ENCODE measurements around the gene SLC1A4. TPM values are rescaled to one million over a fixed set of nuclear protein-coding genes. Genes with fewer than 3 reads are reported as not detected.
"Not testable (repeated sequence)": the region's sequence is repeated elsewhere in the genome, so short reads cannot be mapped to it uniquely, and the experiment has no call there.

SLC1A4 gene
- total RNA-seq, 1 experiment from 2014 or later: 12.9 TPM

GRCh38 chr2:64960819-64961218, 28.4 kb upstream of the SLC1A4 start:
- Histone ChIP-seq H3K27me3 (ENCODE audit: control insufficient read depth, insufficient read depth, low read length) (no peaks in the 10 kb centered on the region), H3K9me3 (ENCODE audit: control insufficient read depth, insufficient read depth, low read depth, low read length) (no peaks in the 10 kb centered on the region), H3K4me3 (ENCODE audit: low read depth in 2 of 2, low read length in 2 of 2) (no peak overlapping the region), H3K36me3 (ENCODE audit: control insufficient read depth, insufficient read depth, low read length) (no peaks in the 10 kb centered on the region), H3K4me1 (ENCODE audit: control insufficient read depth, insufficient read depth, low read length) (no peaks in the 10 kb centered on the region), H3K27ac (ENCODE audit: low read length) (no peak overlapping the region)
- CTCF ChIA-PET: interaction anchor here (0.6 kb wide), 1 partner anchor 633 kb away, joined by 3 read pairs; no protein-coding TSS in a partner anchor
- no peak for DNase-seq (ENCODE audit: low read depth, low spot score)
- no TSS peak for BruUV-seq (replicated peaks)
- TF ChIP-seq CTCF (IDR thresholded peaks at IDR 0.05): no peak
- no peak for TF ChIP-seq SIN3A (IDR thresholded peaks at IDR 0.05; ENCODE audit: borderline replicate concordance, insufficient read depth, low read depth, low read length)
- TF ChIP-seq TCF7L2 (IDR thresholded peaks at IDR 0.05; ENCODE audit: low read depth, low read length): no peak
- in situ Hi-C loops (cut with HindIII; ENCODE audit: low pct_unique_long_range_greater_than_20kb, low sequenced_read_pairs): no loop called here
- intact Hi-C loops (cut with micrococcal nuclease; ENCODE audit: unreplicated experiment): no loop called here
- POLR2A ChIA-PET: no interaction called here
- ATAC-seq: no peak

GRCh38 chr2:64963138-64963537, 26.1 kb upstream of the SLC1A4 start:
- intact Hi-C loops (cut with micrococcal nuclease; ENCODE audit: unreplicated experiment); DNase-seq (ENCODE audit: low read depth, low spot score); H3K4me3 ChIP-seq (ENCODE audit: low read depth in 2 of 2, low read length in 2 of 2); H3K27me3 ChIP-seq (ENCODE audit: control insufficient read depth, insufficient read depth, low read length); in situ Hi-C loops (cut with HindIII; ENCODE audit: low pct_unique_long_range_greater_than_20kb, low sequenced_read_pairs); CTCF ChIA-PET; POLR2A ChIA-PET; BruUV-seq (replicated peaks); ATAC-seq; H3K4me1 ChIP-seq (ENCODE audit: control insufficient read depth, insufficient read depth, low read length); H3K36me3 ChIP-seq (ENCODE audit: control insufficient read depth, insufficient read depth, low read length); H3K9me3 ChIP-seq (ENCODE audit: control insufficient read depth, insufficient read depth, low read depth, low read length); H3K27ac ChIP-seq (ENCODE audit: low read length): not testable (repeated sequence)

GRCh38 chr2:64963719-64964118, 25.5 kb upstream of the SLC1A4 start:
- BruUV-seq (replicated peaks): no TSS peak
- Histone ChIP-seq H3K36me3 (ENCODE audit: control insufficient read depth, insufficient read depth, low read length) (no peaks in the 10 kb centered on the region), H3K4me3 (ENCODE audit: low read depth in 2 of 2, low read length in 2 of 2) (no peak overlapping the region), H3K27me3 (ENCODE audit: control insufficient read depth, insufficient read depth, low read length) (0 out of 2 replicates have a peak, but pooled peaks cover 3% of the 10 kb centered on the region), H3K4me1 (ENCODE audit: control insufficient read depth, insufficient read depth, low read length) (no peaks in the 10 kb centered on the region), H3K27ac (ENCODE audit: low read length) (no peak overlapping the region), H3K9me3 (ENCODE audit: control insufficient read depth, insufficient read depth, low read depth, low read length) (no peaks in the 10 kb centered on the region)
- intact Hi-C loops (cut with micrococcal nuclease; ENCODE audit: unreplicated experiment) (no loop called here), in situ Hi-C loops (cut with HindIII; ENCODE audit: low pct_unique_long_range_greater_than_20kb, low sequenced_read_pairs) (no loop called here)
- DNase-seq (ENCODE audit: low read depth, low spot score) (no peak), ATAC-seq (0 out of 2 replicates have a peak, but pooled peaks have one; percentile 63)
- POLR2A ChIA-PET: no interaction called here
- CTCF ChIA-PET: no interaction called here
- TF ChIP-seq CTCF (IDR thresholded peaks at IDR 0.05) (no peak), TCF7L2 (IDR thresholded peaks at IDR 0.05; ENCODE audit: low read depth, low read length) (no peak), REST (IDR thresholded peaks at IDR 0.05; ENCODE audit: insufficient read depth in 1 of 2, low read depth in 2 of 2, low read length in 1 of 2) (no peak), POLR2AphosphoS5 (IDR thresholded peaks at IDR 0.05; ENCODE audit: low read depth, low read length) (no peak), SIN3A (IDR thresholded peaks at IDR 0.05; ENCODE audit: borderline replicate concordance, insufficient read depth, low read depth, low read length) (no peak)

Data from Panc1 (cell line).